HG02798 (cell line): ENCODE data around the gene FXYD3.
"Not testable (repeated sequence)": the region's sequence is repeated elsewhere in the genome, so short reads cannot be mapped to it uniquely, and the experiment has no call there.

Source experiments
- ATAC-seq: cut with Tn5 transposase; IDR thresholded peaks from one replicate; pipeline ENCODE4 v1.9.1; 2021; ENCODE audit warnings: mild to moderate bottlenecking; ENCODE audit not compliant: unreplicated experiment, poor library complexity

The FXYD3 gene

GRCh38 chr19:35122687-35123551, 7.3 kb downstream of the FXYD3 start:
- ATAC-seq, result no peak

GRCh38 chr19:35123573-35123972, 8.0 kb downstream of the FXYD3 start:
- ATAC-seq, result no peak

- peak; percentile 88 for ATAC-seq
Measured at GRCh38 chr19:35124098-35125060, 8.8 kb downstream of the FXYD3 start.

GRCh38 chr19:35125270-35125717, 9.7 kb downstream of the FXYD3 start:
- no peak for ATAC-seq

GRCh38 chr19:35125749-35126623, 10.4 kb downstream of the FXYD3 start:
- ATAC-seq, result no peak

GRCh38 chr19:35126624-35126959, 11.0 kb downstream of the FXYD3 start:
- no peak for ATAC-seq

- ATAC-seq, result no peak
Measured at GRCh38 chr19:35127871-35128270, 12.2 kb downstream of the FXYD3 start.

- no peak for ATAC-seq
Measured at GRCh38 chr19:35128398-35129057, 12.9 kb downstream of the FXYD3 start.

GRCh38 chr19:35129724-35130274, 14.2 kb downstream of the FXYD3 start:
- ATAC-seq, result not testable (repeated sequence)

GRCh38 chr19:35130761-35131720, 15.4 kb downstream of the FXYD3 start:
- no peak for ATAC-seq

- no peak for ATAC-seq
Measured at GRCh38 chr19:35132254-35132653, 16.6 kb downstream of the FXYD3 start.

- no peak for ATAC-seq
Measured at GRCh38 chr19:35133826-35134225, 18.2 kb downstream of the FXYD3 start.

- ATAC-seq, result no peak
Measured at GRCh38 chr19:35134601-35135242, 19.1 kb downstream of the FXYD3 start, which contains the start of gene LGI4. TSS of gene LGI4 (minus strand) at chr19:35135059. CDS start at chr19:35134680, 379 bp downstream.

GRCh38 chr19:35135389-35135909, 19.8 kb downstream of the FXYD3 start:
- ATAC-seq, result no peak

- no peak for ATAC-seq
Measured at GRCh38 chr19:35136231-35136630, 20.6 kb downstream of the FXYD3 start.

- ATAC-seq, result no peak
Measured at GRCh38 chr19:35136977-35137702, 21.5 kb downstream of the FXYD3 start.
